Spleen (tissue), 7 donors: ENCODE data around the gene CASS4.

ENCODE experiments used
- CTCF ChIP-seq, 11 experiments: fragments of 200-600 bp in 7 of 11; fragments of 450-650 bp in 4 of 11; sonication (generic) in 4 of 11; IDR thresholded peaks in 8 of 11; conservative IDR thresholded peaks in 3 of 11; 1 replicate in 7 of 11; 2 replicates in 4 of 11; pipeline versions ENCODE4 v1.4.0 to v1.8.0; 2016 to 2021; ENCODE audit warnings: antibody characterized with exemption in 11 of 11, inconsistent platforms in 4 of 11, mild to moderate bottlenecking in 1 of 11
- POLR2A ChIP-seq, 3 donors: fragments of 450-650 bp; IDR thresholded peaks; one replicate each; pipeline ENCODE4 v1.5.1; 2017; ENCODE audit warnings: antibody characterized with exemption in 3 of 3, mild to moderate bottlenecking in 1 of 3
- donor health status: DM: no; HTN: no; CAD: no; lungs with moderate emphysema.
- donor health status: DM: no; HTN: no; CAD: no.
- donor health status: DM: no; HTN: no; CAD: no.

GRCh38 chr20:56428410-56428809 lies 16.4 kb downstream of the CASS4 start:
- TF ChIP-seq POLR2A (IDR thresholded peaks at IDR 0.05): no peak
- no peak for TF ChIP-seq CTCF (IDR thresholded peaks at IDR 0.05 in 8 of 11, conservative IDR thresholded peaks at IDR 0.05 in 3 of 11)
